MM.1S (cell line): ENCODE results near the gene ATP2A2.

Experiments
- DNase-seq: peaks from one replicate; pipeline ENCODE4 v3.0.0-alpha.2; 2015
- H2AFZ ChIP-seq: fragments of 300-600 bp; sonication (generic); 2 replicates; pipeline ENCODE4 v1.6.0; 2016; ENCODE audit warnings: antibody characterized with exemption, low read length
- H3F3A ChIP-seq: fragments of 300-600 bp; sonication (generic); 2 replicates; pipeline ENCODE4 v1.6.1; 2016; ENCODE audit warnings: mild to moderate bottlenecking, antibody characterized with exemption, low read length, moderate library complexity, mixed read lengths; ENCODE audit not compliant: insufficient read depth
- H3K27ac ChIP-seq: fragments of 300-600 bp; sonication (generic); 2 replicates; pipeline ENCODE4 v1.5.1; 2016; ENCODE audit warnings: mild to moderate bottlenecking, low read length
- H3K27me3 ChIP-seq: fragments of 300-600 bp; sonication (generic); replicated peaks from 2 replicates; pipeline ENCODE4 v1.6.0; 2016; ENCODE audit warnings: low read length; ENCODE audit not compliant: insufficient read depth
- H3K36me3 ChIP-seq: fragments of 300-600 bp; sonication (generic); replicated peaks from 2 replicates; pipeline ENCODE4 v1.6.1; 2016; ENCODE audit warnings: mild to moderate bottlenecking, low read length, mixed read lengths; ENCODE audit not compliant: insufficient read depth
- H3K4me1 ChIP-seq: fragments of 300-600 bp; sonication (generic); 2 replicates; pipeline ENCODE4 v1.6.1; 2016; ENCODE audit warnings: low read length, mixed read lengths
- H3K4me2 ChIP-seq: fragments of 300-600 bp; sonication (generic); 2 replicates; pipeline ENCODE4 v1.6.0; 2016; ENCODE audit warnings: low read depth, low read length
- H3K4me3 ChIP-seq: fragments of 300-600 bp; sonication (generic); 2 replicates; pipeline ENCODE4 v1.5.1; 2016; ENCODE audit warnings: low read length, mixed read lengths
- H3K79me2 ChIP-seq: fragments of 300-600 bp; sonication (generic); 2 replicates; pipeline ENCODE4 v1.6.1; 2016; ENCODE audit warnings: mixed run types, low read length, mixed read lengths
- H3K9ac ChIP-seq: fragments of 300-600 bp; sonication (generic); 2 replicates; pipeline ENCODE4 v1.6.1; 2016; ENCODE audit warnings: low read length, mixed read lengths
- H3K9me2 ChIP-seq: fragments of 300-600 bp; sonication (generic); replicated peaks from 2 replicates; pipeline ENCODE4 v1.6.1; 2016; ENCODE audit warnings: mild to moderate bottlenecking, low read length, mixed read lengths; ENCODE audit not compliant: insufficient read depth
- H3K9me3 ChIP-seq: fragments of 300-600 bp; sonication (generic); replicated peaks from 2 replicates; pipeline ENCODE4 v1.6.1; 2016; ENCODE audit warnings: mild to moderate bottlenecking, low read length, mixed read lengths; ENCODE audit not compliant: insufficient read depth
- H4K20me1 ChIP-seq: fragments of 300-600 bp; sonication (generic); 2 replicates; pipeline ENCODE4 v1.6.1; 2016; ENCODE audit warnings: mild to moderate bottlenecking, low read length, moderate library complexity, mixed read lengths; ENCODE audit not compliant: insufficient read depth
- EZH2 ChIP-seq: fragments of 300-600 bp; sonication (generic); optimal IDR thresholded peaks from 2 replicates; pipeline ENCODE3; 2017; ENCODE audit warnings: low read depth, mild to moderate bottlenecking, antibody characterized with exemption, low read length, mixed read lengths
- EZH2phosphoT487 ChIP-seq: fragments of 300-600 bp; sonication (generic); IDR thresholded peaks from 2 replicates; pipeline ENCODE4 v1.6.1; 2018; ENCODE audit warnings: antibody characterized with exemption, low read length
- TF ChIP-seq, protein P1 (sequence below): fragments of 300-600 bp; sonication (generic); IDR thresholded peaks from 2 replicates; pipeline ENCODE4 v1.5.1; 2016; ENCODE audit warnings: antibody characterized with exemption, low read length, mixed read lengths

The ATP2A2 gene

DNA sequence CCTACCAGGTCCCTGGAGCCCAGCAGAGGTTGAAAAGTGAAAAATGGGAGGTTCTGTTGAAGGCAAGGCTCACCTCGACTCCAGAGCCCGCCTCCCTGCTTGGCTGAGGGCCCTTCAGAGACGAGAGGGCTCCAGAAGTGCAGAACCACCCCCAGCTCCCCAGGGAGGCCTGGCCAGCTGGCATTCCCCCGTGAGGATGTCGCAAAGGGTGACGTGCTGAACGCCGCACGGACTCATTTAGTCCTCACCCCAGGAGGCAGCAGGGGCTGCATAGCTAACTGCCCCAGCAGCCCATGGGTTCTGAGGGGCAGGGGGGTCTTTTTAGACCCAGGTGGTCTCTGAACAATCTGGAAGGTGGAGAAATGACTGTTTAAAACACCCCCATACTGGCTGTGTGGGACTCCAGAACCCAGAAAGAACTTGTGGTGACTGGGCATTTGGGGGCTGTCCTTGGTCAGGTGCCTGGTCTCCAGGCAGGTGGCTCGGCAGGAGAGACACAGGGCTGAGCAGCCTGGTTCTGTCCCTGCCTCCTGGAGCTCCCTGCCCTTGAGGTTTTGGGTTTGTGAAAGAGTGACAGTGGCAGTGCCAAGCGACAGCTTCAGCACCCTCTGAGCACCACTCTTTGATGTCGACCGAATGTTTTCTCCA is 90.5 kb downstream of the ATP2A2 start:
- no peak overlapping the region for H3K9ac ChIP-seq
- no peak overlapping the region for H3K27ac ChIP-seq
- no peaks in the 10 kb centered on the region for H3K27me3 ChIP-seq
- H3K36me3 ChIP-seq: no peaks in the 10 kb centered on the region
- no peaks in the 10 kb centered on the region for H3F3A ChIP-seq
- H3K79me2 ChIP-seq: no peaks in the 10 kb centered on the region
- no peaks in the 10 kb centered on the region for H3K4me1 ChIP-seq
- H3K9me3 ChIP-seq: no peaks in the 10 kb centered on the region
- TF ChIP-seq EZH2 (no peak), EZH2phosphoT487 (no peak)
- TF ChIP-seq, protein P1, sequence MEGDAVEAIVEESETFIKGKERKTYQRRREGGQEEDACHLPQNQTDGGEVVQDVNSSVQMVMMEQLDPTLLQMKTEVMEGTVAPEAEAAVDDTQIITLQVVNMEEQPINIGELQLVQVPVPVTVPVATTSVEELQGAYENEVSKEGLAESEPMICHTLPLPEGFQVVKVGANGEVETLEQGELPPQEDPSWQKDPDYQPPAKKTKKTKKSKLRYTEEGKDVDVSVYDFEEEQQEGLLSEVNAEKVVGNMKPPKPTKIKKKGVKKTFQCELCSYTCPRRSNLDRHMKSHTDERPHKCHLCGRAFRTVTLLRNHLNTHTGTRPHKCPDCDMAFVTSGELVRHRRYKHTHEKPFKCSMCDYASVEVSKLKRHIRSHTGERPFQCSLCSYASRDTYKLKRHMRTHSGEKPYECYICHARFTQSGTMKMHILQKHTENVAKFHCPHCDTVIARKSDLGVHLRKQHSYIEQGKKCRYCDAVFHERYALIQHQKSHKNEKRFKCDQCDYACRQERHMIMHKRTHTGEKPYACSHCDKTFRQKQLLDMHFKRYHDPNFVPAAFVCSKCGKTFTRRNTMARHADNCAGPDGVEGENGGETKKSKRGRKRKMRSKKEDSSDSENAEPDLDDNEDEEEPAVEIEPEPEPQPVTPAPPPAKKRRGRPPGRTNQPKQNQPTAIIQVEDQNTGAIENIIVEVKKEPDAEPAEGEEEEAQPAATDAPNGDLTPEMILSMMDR: no peak
- no peak overlapping the region for H3K4me2 ChIP-seq
- H3K9me2 ChIP-seq: no peaks in the 10 kb centered on the region
- no peak overlapping the region for H3K4me3 ChIP-seq
- H4K20me1 ChIP-seq: no peaks in the 10 kb centered on the region
- no peak overlapping the region for H2AFZ ChIP-seq
- DNase-seq: no peak

- no peaks in the 10 kb centered on the region for H3F3A ChIP-seq
- H3K9ac ChIP-seq: no peak overlapping the region
- DNase-seq: no peak
- H3K4me1 ChIP-seq: no peaks in the 10 kb centered on the region
- H3K4me2 ChIP-seq: no peak overlapping the region
- no peak overlapping the region for H3K4me3 ChIP-seq
- H3K79me2 ChIP-seq: no peaks in the 10 kb centered on the region
- no peaks in the 10 kb centered on the region for H3K9me3 ChIP-seq
- no peaks in the 10 kb centered on the region for H3K36me3 ChIP-seq
- H4K20me1 ChIP-seq: no peaks in the 10 kb centered on the region
- no peaks in the 10 kb centered on the region for H3K9me2 ChIP-seq
- H2AFZ ChIP-seq: no peak overlapping the region
- no peaks in the 10 kb centered on the region for H3K27me3 ChIP-seq
- no peak for TF ChIP-seq EZH2
- no peak for TF ChIP-seq EZH2phosphoT487
- TF ChIP-seq, protein P1: no peak
- no peak overlapping the region for H3K27ac ChIP-seq
Observed at GRCh38 chr12:110372056-110372425, 91.0 kb downstream of the ATP2A2 start.

- no peaks in the 10 kb centered on the region for H3K36me3 ChIP-seq
- TF ChIP-seq, protein P1: no peak
- TF ChIP-seq EZH2phosphoT487: no peak
- no peak for TF ChIP-seq EZH2
- H3K79me2 ChIP-seq: no peaks in the 10 kb centered on the region
- H4K20me1 ChIP-seq: no peaks in the 10 kb centered on the region
- no peaks in the 10 kb centered on the region for H3K4me1 ChIP-seq
- DNase-seq: no peak
- no peaks in the 10 kb centered on the region for H3K27me3 ChIP-seq
- H3K9me2 ChIP-seq: no peaks in the 10 kb centered on the region
- H3K4me3 ChIP-seq: no peak overlapping the region
- H3F3A ChIP-seq: no peaks in the 10 kb centered on the region
- no peak overlapping the region for H3K9ac ChIP-seq
- no peak overlapping the region for H3K4me2 ChIP-seq
- H3K9me3 ChIP-seq: no peaks in the 10 kb centered on the region
- no peak overlapping the region for H2AFZ ChIP-seq
- H3K27ac ChIP-seq: no peak overlapping the region
Observed at GRCh38 chr12:110373025-110373424, 92.0 kb downstream of the ATP2A2 start.
